ENCODE measurements around the gene GPA33.

- TF ChIP-seq POLR2A (IDR thresholded peaks at IDR 0.05) (no peak), CTCF (IDR thresholded peaks at IDR 0.05) (no peak)
These were observed 33.5 kb downstream of the GPA33 start for GRCh38 chr1:167056529-167057231.
